Measurements from ENCODE around the gene PCSK9. TPM values are rescaled to one million over a fixed set of nuclear protein-coding genes. Genes with fewer than 3 reads are reported as not detected.
A peak's percentile ranks its signal among the peaks of the same experiment; 100 is the strongest.

Gene PCSK9
- polyA plus RNA-seq, 1 donor (not counting 4 experiments of a cell fraction or from before 2014, with no cell fraction given) = 61.7 TPM

GRCh38 chr1:55064071-55064581 is 24.8 kb downstream of the PCSK9 start:
- no peak for FAIRE-seq
- Histone ChIP-seq H3K9me3 (ENCODE audit: control insufficient read depth, low read depth, low read length) (no peaks in the 10 kb centered on the region), H3K27ac (ENCODE audit: control insufficient read depth, insufficient read depth, low read length) (no peak overlapping the region), H3K4me1 (ENCODE audit: control insufficient read depth, extremely low read depth, insufficient read depth, low read length) (peaks cover 13% of the 10 kb centered on the region), H3K9me1 (ENCODE audit: control insufficient read depth, extremely low read depth, insufficient read depth, low read length) (no peaks in the 10 kb centered on the region), H2AFZ (ENCODE audit: control insufficient read depth, low read length) (no peak overlapping the region), H3K79me2 (ENCODE audit: control insufficient read depth, insufficient read depth, low read length) (peaks cover 4% of the 10 kb centered on the region), H3K4me2 (ENCODE audit: control insufficient read depth, extremely low read depth, insufficient read depth, low read depth, low read length) (no peak overlapping the region), H3K4me3 (ENCODE audit: control insufficient read depth in 2 of 3, extremely low read depth in 1 of 3, insufficient read depth in 2 of 3, low read depth in 1 of 3, low read length in 3 of 3) (no peak overlapping the region), H3K36me3 (ENCODE audit: control insufficient read depth in 2 of 2, extremely low read depth in 1 of 2, insufficient read depth in 2 of 2, low read length in 2 of 2) (peaks cover 44 to 71% of the 10 kb centered on the region in 2 experiments), H4K20me1 (ENCODE audit: control insufficient read depth, extremely low read depth, insufficient read depth, low read length) (peaks cover 11% of the 10 kb centered on the region), H3K27me3 (ENCODE audit: control insufficient read depth, extremely low read depth, insufficient read depth, low read length) (no peaks in the 10 kb centered on the region), H3K9ac (ENCODE audit: control insufficient read depth, extremely low read depth, insufficient read depth, low read length) (no peak overlapping the region)
- TF ChIP-seq EZH2 (IDR thresholded peaks at IDR 0.05; ENCODE audit: low read length) (no peak), CTCF (optimal IDR thresholded peaks at IDR 0.05 in 1 of 3, IDR thresholded peaks at IDR 0.05 in 1 of 3, conservative IDR thresholded peaks at IDR 0.05 in 1 of 3; ENCODE audit: extremely low read depth in 1 of 3, insufficient read depth in 2 of 3, low read length in 3 of 3) (peak in 2 of 3 experiments; percentile 60 to 62)
- no peak for DNase-seq (ENCODE audit: low read depth, low spot score)
- dilution Hi-C loops (cut with MboI; ENCODE audit: extremely low pct_ligation_motif_present, low sequenced_read_pairs) = no loop called here

- no peak overlapping the region for H3K27ac ChIP-seq (ENCODE audit: control insufficient read depth, insufficient read depth, low read length)
- dilution Hi-C loops (cut with MboI; ENCODE audit: extremely low pct_ligation_motif_present, low sequenced_read_pairs) = no loop called here
- H4K20me1 ChIP-seq (ENCODE audit: control insufficient read depth, extremely low read depth, insufficient read depth, low read length) = peaks cover 11% of the 10 kb centered on the region
- no peaks in the 10 kb centered on the region for H3K9me3 ChIP-seq (ENCODE audit: control insufficient read depth, low read depth, low read length)
- no peak overlapping the region for H3K4me3 ChIP-seq (ENCODE audit: control insufficient read depth in 2 of 3, extremely low read depth in 1 of 3, insufficient read depth in 2 of 3, low read depth in 1 of 3, low read length in 3 of 3)
- peaks cover 40 to 68% of the 10 kb centered on the region in 2 experiments for H3K36me3 ChIP-seq (ENCODE audit: control insufficient read depth in 2 of 2, extremely low read depth in 1 of 2, insufficient read depth in 2 of 2, low read length in 2 of 2)
- no peak for DNase-seq (ENCODE audit: low read depth, low spot score)
- no peak for TF ChIP-seq CTCF (optimal IDR thresholded peaks at IDR 0.05 in 1 of 3, IDR thresholded peaks at IDR 0.05 in 1 of 3, conservative IDR thresholded peaks at IDR 0.05 in 1 of 3; ENCODE audit: extremely low read depth in 1 of 3, insufficient read depth in 2 of 3, low read length in 3 of 3)
- no peak for TF ChIP-seq EZH2 (IDR thresholded peaks at IDR 0.05; ENCODE audit: low read length)
- no peaks in the 10 kb centered on the region for H3K27me3 ChIP-seq (ENCODE audit: control insufficient read depth, extremely low read depth, insufficient read depth, low read length)
- H3K79me2 ChIP-seq (ENCODE audit: control insufficient read depth, insufficient read depth, low read length) = peaks cover 4% of the 10 kb centered on the region
- H3K4me1 ChIP-seq (ENCODE audit: control insufficient read depth, extremely low read depth, insufficient read depth, low read length) = peaks cover 5% of the 10 kb centered on the region
- peak; percentile 60 for FAIRE-seq
- H3K9ac ChIP-seq (ENCODE audit: control insufficient read depth, extremely low read depth, insufficient read depth, low read length) = no peak overlapping the region
- no peak overlapping the region for H3K4me2 ChIP-seq (ENCODE audit: control insufficient read depth, extremely low read depth, insufficient read depth, low read depth, low read length)
- H2AFZ ChIP-seq (ENCODE audit: control insufficient read depth, low read length) = no peak overlapping the region
- no peaks in the 10 kb centered on the region for H3K9me1 ChIP-seq (ENCODE audit: control insufficient read depth, extremely low read depth, insufficient read depth, low read length)
Observed at GRCh38 chr1:55064861-55065263, 25.5 kb downstream of the PCSK9 start.

Data from keratinocyte (primary cell).